HL-60 (cell line): ENCODE results near the gene LPAR2.

Experiments used
- GABPA ChIP-seq: IDR thresholded peaks from 2 replicates; pipeline ENCODE4 v1.6.1; 2012; ENCODE audit warnings: low read depth
- POLR2AphosphoS5 ChIP-seq: IDR thresholded peaks from 2 replicates; pipeline ENCODE4 v1.6.1; 2012; ENCODE audit warnings: low read depth
- TF ChIP-seq, protein P1 (sequence below): IDR thresholded peaks from one replicate; pipeline ENCODE4 v1.5.1; 2011; ENCODE audit warnings: low read length, control low read depth, inconsistent platforms; ENCODE audit not compliant: insufficient read depth
- TF ChIP-seq, protein P2 (sequence below): IDR thresholded peaks from 2 replicates; pipeline ENCODE4 v1.6.1; 2012; ENCODE audit warnings: low read depth; ENCODE audit not compliant: insufficient replicate concordance

GRCh38 chr19:19592690-19593089, 35.3 kb downstream of the LPAR2 start:
- TF ChIP-seq, protein P1, sequence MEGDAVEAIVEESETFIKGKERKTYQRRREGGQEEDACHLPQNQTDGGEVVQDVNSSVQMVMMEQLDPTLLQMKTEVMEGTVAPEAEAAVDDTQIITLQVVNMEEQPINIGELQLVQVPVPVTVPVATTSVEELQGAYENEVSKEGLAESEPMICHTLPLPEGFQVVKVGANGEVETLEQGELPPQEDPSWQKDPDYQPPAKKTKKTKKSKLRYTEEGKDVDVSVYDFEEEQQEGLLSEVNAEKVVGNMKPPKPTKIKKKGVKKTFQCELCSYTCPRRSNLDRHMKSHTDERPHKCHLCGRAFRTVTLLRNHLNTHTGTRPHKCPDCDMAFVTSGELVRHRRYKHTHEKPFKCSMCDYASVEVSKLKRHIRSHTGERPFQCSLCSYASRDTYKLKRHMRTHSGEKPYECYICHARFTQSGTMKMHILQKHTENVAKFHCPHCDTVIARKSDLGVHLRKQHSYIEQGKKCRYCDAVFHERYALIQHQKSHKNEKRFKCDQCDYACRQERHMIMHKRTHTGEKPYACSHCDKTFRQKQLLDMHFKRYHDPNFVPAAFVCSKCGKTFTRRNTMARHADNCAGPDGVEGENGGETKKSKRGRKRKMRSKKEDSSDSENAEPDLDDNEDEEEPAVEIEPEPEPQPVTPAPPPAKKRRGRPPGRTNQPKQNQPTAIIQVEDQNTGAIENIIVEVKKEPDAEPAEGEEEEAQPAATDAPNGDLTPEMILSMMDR: no peak
- TF ChIP-seq, protein P2, sequence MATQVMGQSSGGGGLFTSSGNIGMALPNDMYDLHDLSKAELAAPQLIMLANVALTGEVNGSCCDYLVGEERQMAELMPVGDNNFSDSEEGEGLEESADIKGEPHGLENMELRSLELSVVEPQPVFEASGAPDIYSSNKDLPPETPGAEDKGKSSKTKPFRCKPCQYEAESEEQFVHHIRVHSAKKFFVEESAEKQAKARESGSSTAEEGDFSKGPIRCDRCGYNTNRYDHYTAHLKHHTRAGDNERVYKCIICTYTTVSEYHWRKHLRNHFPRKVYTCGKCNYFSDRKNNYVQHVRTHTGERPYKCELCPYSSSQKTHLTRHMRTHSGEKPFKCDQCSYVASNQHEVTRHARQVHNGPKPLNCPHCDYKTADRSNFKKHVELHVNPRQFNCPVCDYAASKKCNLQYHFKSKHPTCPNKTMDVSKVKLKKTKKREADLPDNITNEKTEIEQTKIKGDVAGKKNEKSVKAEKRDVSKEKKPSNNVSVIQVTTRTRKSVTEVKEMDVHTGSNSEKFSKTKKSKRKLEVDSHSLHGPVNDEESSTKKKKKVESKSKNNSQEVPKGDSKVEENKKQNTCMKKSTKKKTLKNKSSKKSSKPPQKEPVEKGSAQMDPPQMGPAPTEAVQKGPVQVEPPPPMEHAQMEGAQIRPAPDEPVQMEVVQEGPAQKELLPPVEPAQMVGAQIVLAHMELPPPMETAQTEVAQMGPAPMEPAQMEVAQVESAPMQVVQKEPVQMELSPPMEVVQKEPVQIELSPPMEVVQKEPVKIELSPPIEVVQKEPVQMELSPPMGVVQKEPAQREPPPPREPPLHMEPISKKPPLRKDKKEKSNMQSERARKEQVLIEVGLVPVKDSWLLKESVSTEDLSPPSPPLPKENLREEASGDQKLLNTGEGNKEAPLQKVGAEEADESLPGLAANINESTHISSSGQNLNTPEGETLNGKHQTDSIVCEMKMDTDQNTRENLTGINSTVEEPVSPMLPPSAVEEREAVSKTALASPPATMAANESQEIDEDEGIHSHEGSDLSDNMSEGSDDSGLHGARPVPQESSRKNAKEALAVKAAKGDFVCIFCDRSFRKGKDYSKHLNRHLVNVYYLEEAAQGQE: no peak
- TF ChIP-seq GABPA: no peak
- no peak for TF ChIP-seq POLR2AphosphoS5
